ENCODE results near the gene ANKZF1. TPM values are rescaled to one million over a fixed set of nuclear protein-coding genes. Genes with fewer than 3 reads are reported as not detected.

The ANKZF1 gene
- total and polyA plus RNA-seq, 2 of the 4 experiments (the other 2 are of a cell fraction) = 18.6 to 33.8 TPM

- TF ChIP-seq USF2 (IDR thresholded peaks at IDR 0.05; ENCODE audit: low read depth, low read length) (0 out of 2 replicates have a peak, but pooled peaks have one; percentile 16), NFE2L2 (IDR thresholded peaks at IDR 0.05; ENCODE audit: low read depth, low read length) (no peak; the same call in 1 of the 2 replicates)
Measured at GRCh38 chr2:219279151-219279915, 49.7 kb downstream of the ANKZF1 start, which contains the start of gene DNAJB2 (continued).
